Hematopoietic multipotent progenitor cell treated with erythropoietin and hydrocortisone succinate and interleukin-3 and kit ligand, for 4 days (in vitro differentiated cells): ENCODE measurements around the gene ALDH3B2.
A peak's percentile ranks its signal among the peaks of the same experiment; 100 is the strongest.
"Not testable (repeated sequence)": the region's sequence is repeated elsewhere in the genome, so short reads cannot be mapped to it uniquely, and the experiment has no call there.

ENCODE experiments used
- DNase-seq: peaks from one replicate; pipeline ENCODE4 v3.0.0-alpha.2; 2015

The ALDH3B2 gene

GRCh38 chr11:67682126-67683034, 8.0 kb upstream of the ALDH3B2 start:
- not testable (repeated sequence) for DNase-seq

GRCh38 chr11:67680696-67681470, 6.5 kb upstream of the ALDH3B2 start:
- DNase-seq: peak; percentile 37

- no peak for DNase-seq
Measured at GRCh38 chr11:67675058-67675747, 780 bp upstream of the ALDH3B2 start.

- no peak for DNase-seq
Measured at GRCh38 chr11:67673902-67674301, 521 bp downstream of the ALDH3B2 start.

- DNase-seq: no peak
Measured at GRCh38 chr11:67673358-67673757, 1.1 kb downstream of the ALDH3B2 start.

- DNase-seq: no peak
Measured at GRCh38 chr11:67671211-67671520, 3.3 kb downstream of the ALDH3B2 start.

GRCh38 chr11:67670316-67671210, 3.9 kb downstream of the ALDH3B2 start:
- no peak for DNase-seq

GRCh38 chr11:67668192-67668551, 6.3 kb downstream of the ALDH3B2 start:
- no peak for DNase-seq

- DNase-seq: no peak
Measured at GRCh38 chr11:67667490-67668191, 6.8 kb downstream of the ALDH3B2 start.

GRCh38 chr11:67666676-67667489, 7.5 kb downstream of the ALDH3B2 start:
- no peak for DNase-seq

- no peak for DNase-seq
Measured at GRCh38 chr11:67666303-67666645, 8.1 kb downstream of the ALDH3B2 start.

- DNase-seq: no peak
Measured at GRCh38 chr11:67665541-67666302, 8.7 kb downstream of the ALDH3B2 start.

- DNase-seq: no peak
Measured at GRCh38 chr11:67664696-67665540, 9.5 kb downstream of the ALDH3B2 start.

- no peak for DNase-seq
Measured at GRCh38 chr11:67664213-67664585, 10.2 kb downstream of the ALDH3B2 start.

GRCh38 chr11:67663532-67664212, 10.8 kb downstream of the ALDH3B2 start:
- no peak for DNase-seq

- no peak for DNase-seq
Measured at GRCh38 chr11:67662835-67663531, 11.4 kb downstream of the ALDH3B2 start.

- no peak for DNase-seq
Measured at GRCh38 chr11:67662142-67662834, 12.1 kb downstream of the ALDH3B2 start.
